HG02885 (cell line): ENCODE data around the gene FFAR1.

Experiments used
- ATAC-seq: cut with Tn5 transposase; IDR thresholded peaks from one replicate; pipeline ENCODE4 v1.9.1; 2021; ENCODE audit warnings: mild to moderate bottlenecking; ENCODE audit not compliant: unreplicated experiment, poor library complexity

FFAR1 gene

DNA sequence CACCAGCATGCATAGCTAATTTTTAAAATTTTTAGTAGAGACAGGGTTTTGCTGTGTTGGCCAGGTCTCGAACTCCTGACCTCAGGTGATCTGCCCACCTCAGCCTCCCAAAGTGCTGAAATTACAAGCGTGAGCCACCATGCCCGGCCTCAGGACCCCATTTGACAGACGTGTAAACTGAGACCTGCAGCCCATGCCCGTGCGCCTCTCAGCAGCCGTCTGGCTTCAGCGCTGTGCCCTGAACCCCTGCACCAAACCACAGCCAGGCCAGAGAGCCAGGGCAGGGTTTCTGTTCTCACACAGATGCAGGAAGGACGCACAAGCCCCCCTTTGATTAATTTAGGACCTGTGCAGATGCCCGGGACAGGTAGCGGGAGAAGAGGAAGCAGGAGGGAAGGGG, 7.3 kb upstream of the FFAR1 start:
- no peak for ATAC-seq

GRCh38 chr19:35341006-35341405, 6.7 kb upstream of the FFAR1 start:
- no peak for ATAC-seq

- no peak for ATAC-seq
Measured at GRCh38 chr19:35341565-35342225, 6.0 kb upstream of the FFAR1 start.

DNA sequence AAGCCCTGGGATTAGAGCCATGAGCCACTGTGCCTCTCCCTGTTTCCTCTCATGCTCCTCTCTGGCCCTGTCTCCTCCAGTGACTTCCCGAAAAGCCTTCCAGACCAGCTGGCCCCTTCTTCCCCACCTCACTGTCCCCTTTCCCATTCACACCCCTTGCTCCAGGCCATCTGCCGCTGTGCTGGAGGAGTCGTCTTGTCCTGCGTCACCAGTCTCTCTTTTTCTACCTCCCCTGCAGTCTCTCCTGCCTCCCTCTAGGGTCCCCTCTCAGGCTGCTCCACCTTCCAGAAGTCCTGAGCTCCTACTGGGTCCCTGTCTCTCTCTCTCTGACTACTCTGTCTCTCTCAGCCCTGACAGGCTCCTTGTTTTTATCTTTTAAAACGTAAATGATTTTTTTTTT, 5.3 kb upstream of the FFAR1 start:
- ATAC-seq, result no peak

DNA sequence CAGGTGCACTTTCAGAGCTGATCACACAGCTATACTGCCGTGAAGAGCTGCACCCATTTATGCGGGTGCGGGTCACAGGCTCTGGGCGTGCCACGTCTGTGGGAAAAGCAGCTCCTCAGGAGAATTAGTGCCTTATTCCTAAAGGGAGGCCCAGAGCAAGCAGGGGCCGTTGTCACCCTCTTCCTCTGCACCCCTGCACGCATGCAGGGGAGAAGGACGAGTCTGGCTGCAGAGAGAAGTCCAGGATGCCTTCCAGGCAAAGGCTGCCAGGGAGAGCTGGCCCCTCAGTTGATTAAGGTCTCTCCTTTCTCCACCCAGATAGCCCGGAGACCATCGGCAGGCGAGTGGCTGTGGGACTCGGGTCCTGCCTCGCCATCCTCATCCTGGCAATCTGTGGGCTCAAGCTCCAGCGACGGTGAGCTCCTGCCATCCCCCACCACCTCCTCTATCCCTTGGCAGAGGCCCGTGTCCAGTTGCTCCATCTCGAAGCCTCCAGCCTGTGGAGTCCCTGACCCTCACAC, 3.1 kb upstream of the FFAR1 start:
- no peak for ATAC-seq

DNA sequence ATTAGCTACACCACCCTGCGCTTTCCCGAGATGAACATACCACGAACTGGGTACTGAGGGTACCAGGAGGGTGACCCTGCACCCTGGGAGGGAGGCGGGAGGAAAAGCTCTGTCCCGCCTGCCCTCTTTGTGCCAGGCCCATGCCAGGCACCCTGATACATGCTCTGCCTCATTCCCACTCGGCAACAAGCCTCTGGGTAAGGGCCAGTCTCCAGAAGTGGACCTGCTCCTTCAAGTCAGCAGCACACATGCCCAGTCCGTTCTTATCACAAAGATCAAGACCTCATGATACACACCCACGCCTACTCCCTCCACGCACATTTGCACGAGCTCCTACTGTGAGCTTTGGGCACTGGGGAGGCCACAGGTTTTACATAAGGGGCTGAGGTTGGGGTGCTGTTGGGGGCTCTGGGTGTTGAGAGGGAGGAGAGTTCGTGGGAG, 2.0 kb upstream of the FFAR1 start:
- no peak for ATAC-seq

- ATAC-seq, result peak; percentile 44
Measured at GRCh38 chr19:35346193-35347052, 1.3 kb upstream of the FFAR1 start.

DNA sequence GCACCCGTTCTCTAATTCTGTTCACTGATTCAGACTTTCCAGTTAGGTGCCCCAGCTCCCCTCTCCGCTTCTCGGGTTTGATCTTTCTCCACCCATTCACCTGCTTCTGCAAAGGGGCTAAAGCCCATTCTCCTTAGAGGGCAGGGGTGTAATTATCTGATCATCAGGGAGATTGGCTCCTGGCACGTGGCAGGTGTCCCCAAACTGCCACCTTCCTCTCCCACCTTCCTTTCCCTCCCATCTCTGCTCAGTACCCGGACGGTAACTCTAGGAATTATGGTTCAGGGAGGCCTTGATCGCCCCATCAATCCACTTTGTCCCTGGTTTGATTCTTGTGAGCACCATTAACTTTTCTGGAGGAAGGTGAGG, 212 bp downstream of the FFAR1 start:
- ATAC-seq, result no peak

GRCh38 chr19:35348911-35349611, 1.4 kb downstream of the FFAR1 start:
- ATAC-seq, result no peak

DNA sequence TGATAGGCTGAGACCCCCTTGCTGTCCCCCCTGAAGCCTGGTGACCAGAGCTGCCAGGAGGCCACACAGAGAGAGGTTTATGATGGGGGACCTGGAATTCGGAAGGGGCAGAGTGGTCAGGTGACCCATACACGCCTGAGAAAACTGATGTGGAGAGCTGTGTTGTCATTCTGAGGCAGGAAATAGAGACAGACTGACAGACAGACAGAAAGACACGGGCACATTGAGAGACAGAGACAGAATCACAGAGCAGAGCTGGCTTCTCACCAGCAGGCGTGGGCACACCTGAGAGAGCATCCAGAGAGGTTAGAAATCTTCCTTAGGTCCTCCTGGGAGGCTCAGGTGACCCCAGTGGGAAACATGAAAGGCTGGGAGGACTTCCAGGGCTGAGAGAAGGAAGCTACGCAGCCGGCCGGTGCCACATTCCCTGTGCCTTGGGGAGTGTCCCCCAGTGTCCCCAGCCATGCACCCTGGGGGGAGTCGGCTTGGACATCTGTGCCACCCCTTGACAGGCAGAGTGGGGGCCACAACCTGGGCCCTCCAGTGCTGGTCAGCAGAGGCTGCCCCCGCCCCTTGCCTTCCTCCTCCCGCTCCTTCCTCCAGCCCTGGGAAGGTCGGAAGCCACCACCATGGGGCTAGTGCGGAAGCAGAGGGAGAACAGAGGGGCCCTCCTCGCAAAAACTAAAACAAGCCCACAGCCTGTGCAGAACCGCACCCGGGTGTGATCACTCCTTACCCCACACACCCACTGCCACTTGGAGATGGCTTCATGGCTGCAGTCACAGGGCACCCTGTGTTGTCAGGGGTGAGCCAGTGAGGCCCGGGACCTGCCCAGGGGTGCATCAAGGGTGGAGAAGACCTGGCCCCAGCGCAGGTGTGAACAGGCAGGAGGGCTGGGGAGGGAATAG, 2.2 kb downstream of the FFAR1 start:
- ATAC-seq, result no peak

DNA sequence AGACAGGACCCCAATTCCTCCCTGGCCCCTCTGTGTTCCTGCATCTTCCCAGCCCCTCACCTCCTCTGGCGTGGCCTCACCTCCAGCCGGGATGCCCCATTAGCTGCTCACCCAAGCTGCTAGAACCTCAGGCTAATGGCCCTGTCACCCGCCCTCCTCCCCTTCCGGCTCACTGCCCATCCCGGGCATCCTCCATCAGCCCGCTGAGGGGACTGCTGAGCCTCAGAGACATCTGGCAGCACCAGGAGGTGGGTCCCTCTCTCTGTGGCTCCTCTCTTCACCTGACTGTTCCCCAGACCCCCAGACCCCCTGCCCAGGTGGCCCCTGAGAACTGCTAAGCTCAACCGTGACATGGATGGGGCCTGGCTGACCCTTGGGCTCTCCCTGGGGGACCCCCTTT, 2.9 kb downstream of the FFAR1 start:
- no peak for ATAC-seq

- no peak for ATAC-seq
Measured at GRCh38 chr19:35351411-35352176, 3.9 kb downstream of the FFAR1 start.

DNA sequence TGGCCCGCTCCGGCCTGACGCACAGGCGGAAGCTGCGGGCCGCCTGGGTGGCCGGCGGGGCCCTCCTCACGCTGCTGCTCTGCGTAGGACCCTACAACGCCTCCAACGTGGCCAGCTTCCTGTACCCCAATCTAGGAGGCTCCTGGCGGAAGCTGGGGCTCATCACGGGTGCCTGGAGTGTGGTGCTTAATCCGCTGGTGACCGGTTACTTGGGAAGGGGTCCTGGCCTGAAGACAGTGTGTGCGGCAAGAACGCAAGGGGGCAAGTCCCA, 4.4 kb downstream of the FFAR1 start:
- ATAC-seq, result no peak

DNA sequence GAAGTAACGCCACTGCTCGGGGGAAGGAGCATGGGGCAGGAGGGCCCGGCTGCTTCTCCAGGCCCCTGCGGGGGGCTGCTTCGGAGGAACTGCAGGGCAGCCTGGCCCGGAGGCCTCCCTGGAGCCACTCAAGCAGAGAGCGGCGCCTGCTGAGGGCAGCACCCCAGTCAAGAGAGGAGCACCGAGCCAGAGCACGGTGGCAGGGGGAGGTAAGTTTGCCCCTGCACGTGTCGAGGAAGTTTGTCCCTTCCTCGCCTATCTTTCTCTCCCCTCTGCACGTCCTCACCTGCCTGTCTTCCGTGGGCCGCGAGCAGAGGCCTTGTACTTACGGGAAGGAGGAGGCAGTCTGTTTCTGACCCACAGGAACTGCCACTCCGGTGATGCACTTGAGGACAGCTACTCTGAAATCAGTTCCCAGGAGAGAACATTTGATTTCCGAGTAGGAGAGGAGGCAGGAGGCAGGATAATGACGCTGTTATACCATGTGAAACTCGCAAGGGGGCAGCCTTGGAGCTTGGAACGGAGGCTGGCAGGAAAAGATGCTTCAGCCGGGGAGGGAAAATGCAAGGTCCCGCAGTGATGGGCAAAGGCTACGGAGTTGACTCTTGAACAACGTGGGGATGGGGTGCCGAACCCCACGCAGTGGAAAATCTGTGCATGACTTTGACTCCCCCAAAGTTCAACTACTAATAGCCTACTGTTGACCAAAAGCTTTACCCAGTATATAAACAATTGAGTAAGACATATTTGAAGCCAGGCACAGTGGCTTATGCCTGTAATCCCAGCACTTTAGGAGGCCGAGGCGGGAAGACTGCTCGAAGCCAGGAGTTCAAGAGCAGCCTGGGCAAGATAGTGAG, 5.0 kb downstream of the FFAR1 start:
- peak; percentile 48 for ATAC-seq

DNA sequence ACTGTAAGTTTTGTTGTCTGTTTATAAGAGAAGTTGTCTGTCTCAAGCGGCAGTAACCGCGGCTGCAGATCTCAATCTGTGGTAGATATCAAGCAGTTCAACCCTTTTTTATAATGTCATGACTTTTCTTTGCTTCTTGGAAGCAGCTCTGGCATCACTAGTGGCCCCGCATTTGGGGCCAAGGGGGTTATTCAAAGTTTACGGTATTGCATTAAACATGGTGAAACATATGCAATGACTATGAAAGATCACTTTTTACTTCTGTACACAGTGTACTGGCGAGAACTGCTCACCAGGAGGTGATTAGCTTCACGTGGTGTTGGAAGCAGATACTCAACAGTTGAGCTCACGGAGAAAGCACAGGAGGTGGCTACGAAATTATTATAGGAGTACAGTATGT, 5.9 kb downstream of the FFAR1 start:
- no peak for ATAC-seq

DNA sequence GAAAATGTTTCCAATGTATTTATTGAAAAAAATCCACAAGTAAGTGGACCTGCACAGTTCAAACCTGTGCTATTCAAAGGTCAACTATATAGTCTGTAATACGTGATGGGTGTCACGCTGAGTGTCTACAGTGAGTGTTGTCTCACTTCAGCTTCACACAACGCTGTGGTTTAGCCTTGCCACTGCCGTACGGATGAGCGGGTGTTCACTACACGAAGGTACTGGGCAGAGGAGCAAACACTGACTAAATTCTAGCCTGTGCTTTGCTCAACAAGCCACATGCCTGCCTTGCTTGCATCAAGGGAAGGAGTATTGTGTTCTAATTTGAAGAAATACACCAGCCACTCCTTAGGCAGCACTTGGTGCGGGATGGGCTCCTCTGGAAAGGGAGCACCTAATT, 7.2 kb downstream of the FFAR1 start:
- ATAC-seq, result no peak

DNA sequence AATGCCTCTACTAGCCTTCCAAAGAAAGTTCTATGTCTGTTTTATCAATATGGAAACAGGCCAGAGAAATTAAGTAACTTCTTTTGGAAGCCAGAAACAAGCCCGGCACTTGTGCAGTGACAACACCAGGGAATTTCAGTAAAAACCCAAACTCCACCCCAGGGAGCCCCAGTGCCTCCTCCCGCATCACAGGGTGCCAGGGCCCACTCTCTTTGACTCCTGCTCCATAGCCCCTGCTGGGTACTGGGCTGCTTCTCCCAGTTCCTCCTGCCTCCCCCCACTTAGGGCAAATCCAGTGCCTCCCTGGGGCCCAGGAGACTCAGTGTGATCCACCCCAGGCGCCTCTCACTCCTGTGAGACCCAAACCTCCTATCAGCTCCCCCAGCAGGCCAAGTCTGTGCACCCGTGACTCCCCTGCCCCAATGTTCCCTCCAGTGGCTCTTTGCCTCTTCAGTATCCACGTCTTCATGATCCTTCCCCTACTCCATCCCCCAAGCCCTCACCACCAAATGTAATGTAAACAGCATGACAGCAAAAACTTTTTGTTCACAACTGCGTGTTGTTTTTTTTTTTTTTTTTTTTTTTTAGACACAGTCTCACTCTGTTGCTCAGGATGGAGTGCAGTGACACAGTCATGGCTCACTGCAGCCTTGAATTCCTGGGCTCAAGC, 8.2 kb downstream of the FFAR1 start:
- ATAC-seq, result no peak

DNA sequence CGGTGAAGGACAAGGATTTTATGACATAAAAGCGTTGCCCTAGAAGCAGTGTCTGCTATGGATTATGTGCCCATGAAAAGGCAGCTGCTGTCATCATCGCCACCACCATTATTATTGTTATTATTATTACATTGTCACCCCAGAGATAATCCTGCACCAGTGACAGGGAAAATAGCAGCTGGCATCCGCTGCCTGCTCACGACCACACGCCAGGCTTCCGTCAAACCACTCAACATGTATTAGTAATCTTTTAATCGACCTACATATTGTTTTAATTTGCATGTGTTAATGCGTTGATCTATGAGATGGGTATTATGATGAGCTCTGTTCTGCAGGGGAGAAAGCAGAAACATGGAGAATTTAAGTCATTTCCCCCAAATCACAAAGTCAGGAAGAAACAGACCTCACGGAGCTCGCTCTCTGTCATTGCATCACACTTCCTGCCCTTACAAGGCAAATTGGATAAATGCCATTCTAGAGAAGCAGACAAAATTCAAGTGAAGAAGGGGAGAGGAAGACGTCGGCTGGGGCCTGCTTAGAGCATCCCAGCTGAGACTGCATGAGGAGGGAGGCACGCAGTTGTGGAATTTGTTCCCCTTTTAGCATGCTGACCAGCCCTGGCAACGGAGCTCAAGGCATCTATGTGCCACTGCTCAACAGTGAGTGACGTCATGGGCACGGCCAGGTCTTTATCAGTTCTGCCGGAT, 10.3 kb downstream of the FFAR1 start, which contains the start of gene FFAR3:
TSS of gene FFAR3 (plus strand) at position 594 of the 707 bp plus-strand sequence. CDS start 431 bp downstream, outside the sequence.
- no peak for ATAC-seq
